ENCODE results near the gene IMMP2L.

DNA sequence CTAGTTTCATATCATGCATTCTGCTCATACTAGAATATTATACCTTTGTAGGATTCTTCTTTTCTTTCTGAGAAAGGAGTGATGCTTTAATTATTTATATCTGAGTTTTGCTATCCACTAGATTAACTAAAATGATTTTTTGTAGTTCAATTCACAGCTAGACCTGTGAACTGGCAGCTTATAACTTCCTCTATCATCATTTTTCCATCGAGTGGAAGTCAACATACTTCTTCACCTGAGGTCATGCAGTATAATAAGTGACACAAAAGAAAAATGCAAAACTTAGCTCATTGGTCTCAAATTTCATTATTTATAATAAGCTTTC is 463.4 kb downstream of the IMMP2L start:
- TF ChIP-seq SIN3A (IDR thresholded peaks at IDR 0.05; ENCODE audit: borderline replicate concordance, insufficient read depth, low read length) (no peak), POLR2AphosphoS5 (IDR thresholded peaks at IDR 0.05; ENCODE audit: low read depth, low read length) (no peak)
